Fibroblast of upper back skin (primary cell): ENCODE measurements around the gene SEMA3F.
A peak's percentile ranks its signal among the peaks of the same experiment; 100 is the strongest.
"Not testable (repeated sequence)": the region's sequence is repeated elsewhere in the genome, so short reads cannot be mapped to it uniquely, and the experiment has no call there.

Experiments used
- DNase-seq: peaks from one replicate; pipeline ENCODE4 v3.0.0-alpha.2; 2013

SEMA3F gene

DNA sequence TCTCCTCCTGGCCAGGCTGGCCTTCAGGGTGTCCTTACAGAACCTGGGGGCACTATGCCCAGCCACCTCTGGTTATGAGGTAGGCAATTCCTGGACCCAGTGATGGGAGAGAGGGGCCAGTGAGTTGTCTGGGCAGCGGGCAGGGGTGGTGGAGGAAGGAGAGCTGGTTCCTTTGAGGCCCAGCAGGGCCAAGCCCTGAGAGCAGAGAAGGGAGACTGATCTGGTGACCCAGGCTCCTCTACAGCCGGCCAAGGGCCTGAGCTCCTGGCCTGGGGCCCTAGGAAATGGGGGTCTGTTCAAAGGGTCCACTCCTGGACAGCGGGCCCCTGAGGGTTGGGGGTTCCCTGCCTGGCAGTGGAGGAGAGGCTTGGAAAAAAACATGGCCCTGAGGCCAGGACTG is 57.8 kb downstream of the SEMA3F start:
- DNase-seq = no peak

DNA sequence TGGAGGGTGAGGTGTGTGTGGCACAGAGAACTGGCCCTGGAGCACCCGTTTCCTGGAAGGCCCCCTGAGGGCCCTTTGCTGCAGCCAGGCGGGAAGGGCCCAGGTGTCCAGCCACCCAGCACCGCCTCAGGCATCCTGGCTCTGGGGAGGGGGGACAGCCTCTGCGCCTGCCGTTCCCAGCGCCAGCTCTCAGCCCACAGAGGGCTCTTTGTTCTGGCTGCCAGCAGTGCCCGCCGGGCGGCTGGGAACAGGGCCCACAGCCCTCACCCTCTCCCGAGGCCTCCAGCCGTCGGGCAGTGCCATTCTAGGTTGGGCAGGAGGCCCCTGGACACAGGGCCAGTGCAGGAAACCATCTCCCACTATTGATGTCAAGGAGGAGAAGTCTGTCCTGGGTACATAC is 58.2 kb downstream of the SEMA3F start:
- DNase-seq = no peak

DNA sequence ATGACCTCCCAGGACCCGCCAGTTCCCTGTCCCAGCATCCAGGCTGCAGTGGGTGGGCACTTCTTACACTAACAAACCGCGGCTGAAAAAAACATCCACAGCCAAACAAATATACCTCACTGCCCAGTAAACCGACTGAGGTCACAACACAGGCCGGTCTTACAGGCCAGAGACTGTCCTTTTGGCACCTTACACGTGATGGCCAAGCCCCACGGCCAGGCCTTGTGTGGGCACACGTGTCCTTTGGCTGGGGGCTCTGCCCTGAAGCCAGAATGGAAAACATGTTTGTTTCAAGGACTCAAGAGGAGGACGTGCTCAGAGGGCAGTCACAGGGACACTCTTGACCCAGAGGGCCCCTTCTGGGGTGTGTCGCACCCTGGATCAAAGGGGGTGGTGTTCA is 59.7 kb downstream of the SEMA3F start:
- DNase-seq = no peak

DNA sequence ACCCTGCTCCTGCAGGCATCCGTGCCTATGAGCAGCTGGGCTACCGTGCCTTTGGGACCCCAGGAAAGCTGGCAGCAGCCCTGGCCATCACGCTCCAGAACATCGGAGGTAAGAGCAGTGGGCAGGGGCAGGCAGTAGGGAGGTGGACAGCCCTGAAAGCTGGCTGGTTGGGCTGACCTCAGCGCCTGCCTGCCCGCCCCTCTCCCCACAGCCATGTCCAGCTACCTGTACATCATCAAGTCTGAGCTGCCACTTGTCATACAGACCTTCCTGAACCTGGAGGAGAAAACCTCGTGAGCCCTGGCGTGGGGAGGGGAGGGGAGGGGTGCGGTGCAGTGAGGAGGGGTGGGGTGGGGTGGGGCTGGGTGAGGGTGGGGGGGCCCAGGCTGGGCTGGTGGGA is 60.4 kb downstream of the SEMA3F start:
- no peak for DNase-seq

GRCh38 chr3:50217681-50218080 is 62.6 kb downstream of the SEMA3F start:
- DNase-seq = no peak

GRCh38 chr3:50218448-50218847 is 63.3 kb downstream of the SEMA3F start:
- DNase-seq = no peak

DNA sequence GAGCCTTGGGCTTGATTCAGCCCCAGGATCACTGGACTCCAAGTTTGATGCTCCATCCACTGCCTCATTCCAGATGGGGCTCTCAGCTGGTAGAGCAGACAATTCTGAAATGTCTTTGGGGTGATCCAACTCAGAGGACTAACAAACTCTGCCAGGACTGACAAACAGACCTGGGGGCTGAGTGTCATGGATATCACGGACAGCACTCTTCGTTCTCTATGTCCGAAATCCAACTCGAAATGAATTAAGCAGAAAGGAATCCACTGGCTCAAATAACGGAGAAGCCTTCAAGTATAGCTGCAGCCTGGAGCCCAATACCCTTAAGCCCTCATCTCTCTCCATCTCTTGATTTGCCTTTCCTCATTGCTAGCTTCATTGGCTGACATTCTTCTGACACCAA is 64.2 kb downstream of the SEMA3F start:
- no peak for DNase-seq

DNA sequence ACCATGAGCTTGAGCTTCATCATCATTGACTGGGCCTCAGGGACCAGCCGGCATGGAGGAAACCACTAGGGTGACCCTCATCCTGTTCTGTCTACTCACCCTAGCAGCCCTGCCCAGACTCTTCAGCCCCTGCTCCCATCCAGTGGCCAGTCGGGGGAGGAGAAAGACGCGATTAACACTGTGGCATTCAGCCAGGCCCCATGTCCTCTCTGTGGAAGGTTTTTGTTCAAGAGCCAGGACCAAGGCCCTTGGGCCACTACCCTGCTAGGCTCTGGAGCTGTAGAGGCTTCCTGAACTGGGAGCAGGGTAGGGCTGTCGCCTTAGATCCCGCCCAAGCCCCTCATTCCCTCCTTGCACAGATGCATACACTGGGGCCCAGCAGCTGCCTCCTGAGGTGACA is 65.0 kb downstream of the SEMA3F start:
- DNase-seq = no peak

GRCh38 chr3:50221051-50221410 is 65.9 kb downstream of the SEMA3F start:
- DNase-seq = no peak

DNA sequence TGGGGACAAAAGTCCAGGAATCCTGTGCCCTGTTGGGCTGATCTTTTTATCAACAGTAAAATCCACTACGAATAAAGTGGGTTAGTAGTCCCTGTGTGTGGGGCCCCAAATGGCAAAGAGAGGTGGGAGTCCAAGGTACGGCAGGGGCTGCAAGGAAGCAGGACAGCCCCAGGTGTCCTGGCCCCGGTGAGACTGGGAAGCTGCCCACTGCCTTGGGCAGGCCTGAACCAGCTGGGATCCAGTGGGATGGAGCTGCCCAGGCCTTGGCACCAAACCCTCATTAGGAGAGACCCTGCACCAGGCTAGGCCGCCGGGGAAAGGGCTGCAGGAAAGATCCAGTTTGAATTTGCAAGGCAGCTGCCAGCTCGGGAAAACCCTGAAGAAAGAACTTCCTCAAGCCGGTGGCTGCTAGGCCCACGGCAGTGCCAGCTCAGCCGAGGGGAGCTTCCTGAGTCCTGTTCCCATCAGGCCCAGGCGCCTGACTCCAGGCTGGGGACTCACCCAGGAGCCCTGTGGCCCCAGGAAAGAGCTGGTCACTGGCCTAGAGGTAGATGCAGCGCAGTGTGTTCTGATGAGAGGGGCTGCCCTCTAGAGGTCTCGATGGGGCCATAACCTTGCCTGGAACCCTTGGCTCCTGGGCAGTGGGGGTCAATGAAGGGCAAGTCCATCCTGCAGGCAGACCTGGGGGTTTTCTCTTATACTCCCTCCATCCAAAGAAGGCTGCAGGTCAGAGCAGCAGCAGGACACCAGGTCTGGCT is 66.5 kb downstream of the SEMA3F start:
- no peak for DNase-seq

DNA sequence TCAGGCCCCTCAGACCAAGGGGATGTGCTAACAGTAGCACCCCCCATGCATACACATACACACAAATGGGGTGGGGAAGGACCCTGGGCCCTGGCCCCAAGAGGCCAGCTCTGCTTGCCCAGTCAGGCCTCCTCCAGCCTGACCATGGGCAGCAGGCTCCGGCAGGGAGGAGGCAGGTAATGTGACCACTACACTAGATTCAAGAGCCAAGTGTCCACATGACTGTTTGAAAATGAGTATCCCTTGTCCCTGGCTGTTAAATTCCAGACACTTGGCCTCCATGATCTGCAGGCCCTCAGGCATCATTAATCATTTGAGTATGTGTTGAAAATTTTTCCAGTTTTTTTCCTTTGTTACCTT is 67.0 kb downstream of the SEMA3F start:
- no peak for DNase-seq

DNA sequence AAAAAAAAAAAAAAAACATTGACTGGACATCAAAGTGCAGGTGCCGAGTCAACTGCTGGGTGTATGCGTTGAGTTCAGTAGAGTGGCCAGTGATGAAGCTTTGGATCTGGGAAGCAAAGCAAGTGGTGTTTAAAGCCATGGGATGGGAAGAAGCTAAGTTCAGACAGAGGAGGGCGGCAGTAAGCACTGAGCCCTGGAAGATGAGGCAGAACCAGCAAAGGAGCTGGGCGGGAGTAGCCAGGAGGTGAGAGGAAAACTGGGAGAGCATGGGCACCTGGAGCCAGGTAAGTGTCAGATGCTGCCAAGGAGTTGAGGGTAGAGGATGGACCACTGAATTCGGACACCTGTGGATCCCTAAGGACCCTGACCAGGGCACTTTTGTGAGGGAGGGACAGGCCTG is 69.5 kb downstream of the SEMA3F start:
- no peak for DNase-seq

DNA sequence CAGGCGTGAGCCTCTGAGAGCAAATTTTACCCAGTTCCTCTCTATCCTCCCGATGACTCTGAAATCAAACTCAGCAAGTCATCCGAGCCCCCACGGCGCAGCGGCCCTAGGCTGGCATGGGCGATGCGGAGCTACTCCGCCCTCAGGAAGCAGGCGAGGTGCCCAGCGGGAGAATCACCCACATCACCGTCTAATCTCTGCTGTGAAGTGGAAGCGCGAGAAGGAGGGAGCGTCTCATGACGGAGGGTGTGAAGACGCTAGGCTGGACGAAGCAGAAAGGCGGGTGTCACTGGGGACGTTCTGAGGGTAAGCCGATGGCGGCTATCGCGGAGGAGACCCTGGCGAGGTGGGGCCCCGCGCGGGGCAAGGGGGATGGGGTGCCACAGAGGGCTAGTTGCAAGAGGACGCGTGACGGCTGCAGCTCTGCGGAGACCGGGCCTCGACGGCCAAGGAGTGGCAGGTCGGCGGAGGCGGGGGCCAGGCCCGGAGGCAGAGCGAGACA is 71.8 kb downstream of the SEMA3F start:
- DNase-seq = peak; percentile 20

DNA sequence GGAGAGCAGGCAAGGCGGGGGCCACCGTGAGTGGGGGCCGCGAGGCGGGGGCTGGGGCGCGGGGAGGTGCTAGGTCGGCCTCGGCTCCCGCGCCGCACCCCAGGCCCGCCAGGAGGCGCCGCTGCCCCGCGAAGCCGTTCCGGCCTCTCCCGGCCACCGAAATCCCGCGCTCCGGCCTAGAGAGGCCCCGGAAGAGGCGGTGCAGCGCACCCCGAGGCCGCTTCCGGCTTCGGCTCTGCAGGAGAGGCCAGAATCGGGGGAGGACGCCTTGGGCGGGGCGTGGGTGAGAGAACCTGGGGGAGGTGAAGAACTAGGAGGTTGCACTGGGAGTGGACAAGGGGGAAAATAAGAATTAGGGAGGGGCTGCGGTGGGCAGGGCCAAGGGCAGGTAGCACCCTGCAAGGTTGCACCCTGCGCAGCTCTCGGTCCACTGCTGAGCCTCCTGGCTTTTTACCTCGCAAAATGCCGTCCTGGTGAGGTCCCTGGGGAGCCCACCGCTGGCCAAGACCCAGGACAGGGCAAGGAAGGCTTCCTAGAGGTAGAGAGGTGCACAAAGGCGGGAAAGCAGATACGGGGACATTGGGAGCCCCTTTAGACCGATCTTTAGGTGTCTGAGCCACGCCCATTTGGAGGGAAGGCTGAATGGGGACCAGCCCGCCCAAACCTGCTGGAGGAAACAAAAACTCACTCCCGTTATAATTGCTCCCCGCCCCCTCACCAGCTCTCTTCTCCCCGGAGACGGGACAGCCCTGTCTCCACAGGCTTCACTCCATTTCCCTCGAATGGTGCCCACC is 72.5 kb downstream of the SEMA3F start:
- DNase-seq = peak; percentile 91

DNA sequence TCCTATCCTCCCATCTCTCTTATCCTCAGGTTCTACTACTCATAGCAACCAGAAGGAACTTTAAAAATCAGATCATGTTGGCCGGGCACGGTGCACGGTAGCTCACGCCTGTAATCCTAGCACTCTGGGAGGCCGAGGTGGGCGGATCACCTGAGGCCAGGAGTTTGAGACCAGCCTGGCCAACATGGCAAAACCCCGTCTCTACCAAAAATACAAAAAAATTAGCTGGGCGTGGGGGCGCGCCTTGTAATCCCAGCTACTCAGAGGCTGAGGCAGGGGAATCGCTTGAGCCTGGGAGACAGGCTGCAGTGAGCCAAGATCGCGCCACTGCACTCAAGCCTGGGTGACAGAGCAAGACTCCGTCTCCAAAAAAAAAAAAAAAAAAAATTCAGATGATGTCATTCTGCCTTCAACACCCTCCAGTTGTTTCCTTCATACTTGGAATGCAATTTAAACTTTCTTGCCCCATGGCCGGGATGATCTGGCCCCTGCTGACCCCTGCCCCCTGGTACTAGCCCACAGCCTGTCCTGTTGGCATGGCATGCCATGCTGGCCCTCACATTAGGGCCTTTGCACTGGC is 73.2 kb downstream of the SEMA3F start:
- not testable (repeated sequence) for DNase-seq

DNA sequence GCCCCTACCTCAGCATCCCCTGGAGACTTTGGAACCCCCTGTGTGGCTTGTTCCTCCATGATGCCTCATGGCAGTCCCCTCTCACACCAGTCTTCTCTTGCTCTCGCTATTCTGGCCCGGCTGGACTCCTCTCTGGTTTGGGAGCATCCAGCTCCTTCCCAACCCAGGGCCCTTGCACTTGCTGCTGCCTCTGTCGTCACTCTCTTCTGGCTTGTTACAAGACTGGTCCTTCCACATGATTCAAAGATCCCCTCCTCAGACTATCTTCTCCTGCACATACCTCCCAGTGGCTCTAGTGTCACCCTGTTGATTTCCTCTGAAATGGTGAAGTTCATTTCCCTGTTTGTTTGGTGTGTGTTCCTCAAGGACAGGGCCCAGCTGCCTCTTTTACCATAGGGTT is 74.4 kb downstream of the SEMA3F start:
- no peak for DNase-seq

DNA sequence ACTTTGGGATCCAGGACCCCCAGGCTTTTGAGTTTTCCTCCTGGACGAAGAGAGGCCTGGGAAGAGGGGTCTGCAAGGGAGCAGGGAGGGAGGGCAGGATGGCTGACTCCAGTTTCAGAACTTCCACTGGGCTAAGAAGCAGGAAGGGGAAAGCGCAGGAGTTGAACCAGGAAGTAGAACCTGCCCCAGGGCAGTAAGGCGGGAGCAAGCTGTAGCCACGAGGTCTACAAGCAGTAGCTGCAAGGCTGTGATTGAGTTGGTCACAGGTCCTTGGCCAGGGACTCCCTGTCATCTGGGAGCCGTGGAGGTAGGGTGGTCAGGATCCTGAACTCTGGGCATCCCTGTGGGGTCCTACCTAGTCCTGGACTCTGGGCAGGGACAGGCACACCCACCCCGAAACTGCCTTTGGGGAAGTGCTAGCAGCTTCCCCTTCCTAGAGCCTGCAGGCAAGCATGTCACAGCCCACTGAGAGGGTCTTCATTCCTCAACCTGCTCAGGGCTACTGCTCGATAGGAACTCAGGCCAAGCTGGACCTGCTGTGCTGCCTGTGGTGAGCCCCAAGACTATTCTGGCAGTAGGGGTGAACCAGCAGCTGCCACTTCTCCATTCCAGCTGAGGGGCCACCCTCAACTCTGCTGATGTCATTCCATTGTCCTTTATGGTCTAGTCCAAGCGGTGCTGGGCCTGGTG is 75.1 kb downstream of the SEMA3F start:
- no peak for DNase-seq

- DNase-seq = no peak
Observed at GRCh38 chr3:50230794-50231125, 75.6 kb downstream of the SEMA3F start.

GRCh38 chr3:50231581-50231980 is 76.5 kb downstream of the SEMA3F start:
- DNase-seq = no peak

DNA sequence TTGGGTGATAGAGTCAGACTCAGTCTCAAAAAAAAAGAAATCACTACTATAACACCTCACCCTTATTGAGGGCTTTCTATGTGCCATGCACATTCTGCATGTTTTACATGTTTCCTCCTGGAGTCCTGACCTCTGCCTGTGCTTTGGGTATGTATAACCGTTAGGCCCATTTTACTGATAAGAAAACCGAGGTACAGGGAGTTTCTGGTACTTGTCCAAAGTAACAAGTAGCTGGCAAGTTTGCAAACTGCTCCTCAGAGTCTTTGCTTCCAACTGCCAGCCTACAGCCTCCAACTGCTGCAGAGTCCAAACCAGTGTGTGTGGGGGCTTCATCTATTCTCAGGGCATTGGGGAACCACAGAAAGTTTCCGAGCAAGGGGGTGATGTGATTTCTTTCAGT is 77.2 kb downstream of the SEMA3F start:
- no peak for DNase-seq

DNA sequence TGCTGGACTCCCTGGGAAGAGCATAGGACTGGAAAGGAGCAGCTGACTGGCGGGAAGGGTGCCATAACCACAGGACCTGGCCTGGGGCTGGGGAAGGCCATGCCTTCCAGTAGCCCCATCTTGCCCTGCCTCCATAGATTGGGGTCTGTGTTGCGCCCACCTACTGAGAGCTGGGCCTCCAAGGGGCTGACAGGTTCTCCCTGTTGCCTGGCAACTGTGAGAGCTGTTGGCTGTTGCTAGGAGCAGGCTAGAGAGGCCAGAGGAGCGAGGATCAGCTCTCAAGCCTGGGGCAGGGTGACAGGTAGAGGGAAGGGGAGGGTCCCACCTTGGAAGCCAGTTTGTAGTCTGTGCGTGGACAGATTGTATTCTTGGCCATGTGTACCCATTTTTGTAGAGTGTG is 78.1 kb downstream of the SEMA3F start:
- no peak for DNase-seq

- DNase-seq = peak; percentile 98
Observed at GRCh38 chr3:50235716-50236483, 80.8 kb downstream of the SEMA3F start, which contains the start of gene GNAI2. GNAI2 (plus strand) TSS chr3:50236204; CDS start chr3:50236336, 132 bp downstream.
